Spleen (tissue), 11 donors: Measurements from ENCODE around the gene PYGB. TPM values are rescaled to one million over a fixed set of nuclear protein-coding genes. Genes with fewer than 3 reads are reported as not detected.
A peak's percentile ranks its signal among the peaks of the same experiment; 100 is the strongest.

Experiments used
- DNase-seq: peaks from one replicate; pipeline ENCODE4 v3.0.0-alpha.2; 2020
- H3K27ac ChIP-seq, 8 donors: fragments of 200-600 bp; sonication (generic) in 7 of 8; 1 replicate in 4 of 8; 2 replicates in 4 of 8; pipeline versions ENCODE4 v1.5.0 to v1.8.0; 2016 to 2021; ENCODE audit warnings: inconsistent platforms in 4 of 8, mild to moderate bottlenecking in 4 of 8, moderate library complexity in 1 of 8
- H3K27me3 ChIP-seq, 7 donors: fragments of 200-600 bp; sonication (generic) in 6 of 7; replicated peaks in 1 of 7; 1 replicate in 4 of 7; 2 replicates in 3 of 7; pipeline versions ENCODE4 v1.5.0 to v1.8.0; 2016 to 2021; ENCODE audit warnings: inconsistent platforms in 3 of 7, mild to moderate bottlenecking in 1 of 7
- H3K36me3 ChIP-seq, 6 donors: fragments of 200-600 bp; sonication (generic) in 5 of 6; 1 replicate in 4 of 6; 2 replicates in 2 of 6; pipeline versions ENCODE4 v1.5.0 to v1.8.0; 2016 to 2021; ENCODE audit warnings: inconsistent platforms in 2 of 6
- H3K4me1 ChIP-seq, 6 donors: fragments of 200-600 bp; sonication (generic) in 5 of 6; 1 replicate in 3 of 6; 2 replicates in 3 of 6; pipeline versions ENCODE4 v1.5.0 to v1.8.0; 2016 to 2021; ENCODE audit warnings: inconsistent platforms in 3 of 6
- H3K4me3 ChIP-seq, 8 donors: fragments of 200-600 bp; sonication (generic) in 7 of 8; 1 replicate in 4 of 8; 2 replicates in 4 of 8; pipeline versions ENCODE4 v1.5.0 to v1.8.0; 2016 to 2021; ENCODE audit warnings: inconsistent platforms in 4 of 8, mild to moderate bottlenecking in 4 of 8, moderate library complexity in 2 of 8
- H3K9me3 ChIP-seq, 8 donors: fragments of 200-600 bp; sonication (generic) in 7 of 8; 1 replicate in 4 of 8; 2 replicates in 4 of 8; pipeline versions ENCODE4 v1.5.0 to v1.8.0; 2016 to 2021; ENCODE audit warnings: inconsistent platforms in 4 of 8
- POLR2A ChIP-seq, 3 donors: fragments of 450-650 bp; IDR thresholded peaks; one replicate each; pipeline ENCODE4 v1.5.1; 2017; ENCODE audit warnings: antibody characterized with exemption in 3 of 3, mild to moderate bottlenecking in 1 of 3
- POLR2AphosphoS5 ChIP-seq, 3 donors: sonication (generic); formaldehyde crosslinking; IDR thresholded peaks; one replicate each; pipeline ENCODE4 v1.5.1; 2017; ENCODE audit warnings: antibody characterized with exemption in 3 of 3
- WGBS, 5 donors: extraction: QIAGEN DNeasy Blood & Tissue Kit in 3 of 5; methylation state at CpG; one replicate each; pipeline versions ENCODE4 v1.1.5 to v1.1.7; 2013 to 2018; 5-methylcytosine and 5-hydroxymethylcytosine counted together
- intact Hi-C: fragments of 100-400 bp; cut with DNase I; formaldehyde crosslinking; loops from one replicate; pipeline ENCODE4 v1.15.0; 2023; ENCODE audit warnings: low total_unique reads
- polyA plus RNA-seq, 3 donors: library from polyadenylated mRNA; stranded (reverse); fragments of 200-250 nt; gene quantifications; one replicate each; pipeline ENCODE4 v1.2.1, GENCODE V29; 2013
- total RNA-seq, 7 donors: library from RNA; depleted of rRNA in 3 of 7; stranded (reverse); fragments of >200 nt in 3 of 7; fragmentation: NEBNext Ultra II Directional in 4 of 7; extraction: Animal tissue kit (Norgen Biotek cat#: 25700) in 4 of 7; gene quantifications; one replicate each; pipeline versions ENCODE4 v1.1.0 to v1.2.1, GENCODE V29; 2016 to 2021
- TF ChIP-seq, protein P1 (sequence below), 11 experiments: fragments of 200-600 bp in 7 of 11; fragments of 450-650 bp in 4 of 11; sonication (generic) in 4 of 11; IDR thresholded peaks in 8 of 11; conservative IDR thresholded peaks in 3 of 11; 1 replicate in 7 of 11; 2 replicates in 4 of 11; pipeline versions ENCODE4 v1.4.0 to v1.8.0; 2016 to 2021; ENCODE audit warnings: antibody characterized with exemption in 11 of 11, inconsistent platforms in 4 of 11, mild to moderate bottlenecking in 1 of 11
- donor health status: healthy with polysubstance abuse.
- donor health status: DM: no; HTN: no; CAD: no; lungs with moderate emphysema.
- donor health status: DM: no; HTN: no; CAD: no.
- donor health status: Bipolar disorder and iron deficiency.
- donor health status: healthy.
- donor health status: DM: no; HTN: no; CAD: no.
- donor health status: DM: yes; HTN: yes; CAD: no.

Gene PYGB
- total and polyA plus RNA-seq, 10 donors, result 10.5 to 47.8 (median 32.3) TPM

GRCh38 chr20:25269057-25269832 lies 21.4 kb downstream of the PYGB start:
- peaks cover 0 to 5% (median 0%) of the 10 kb centered on the region in 8 donors for H3K9me3 ChIP-seq
- no peaks in the 10 kb centered on the region for H3K4me1 ChIP-seq
- no peak overlapping the region for H3K4me3 ChIP-seq
- TF ChIP-seq POLR2AphosphoS5 (IDR thresholded peaks at IDR 0.05), result no peak
- 78 to 92% (median 89%) methylated on average over 11 of the region's 11 CpGs for WGBS, 5 donors
- H3K36me3 ChIP-seq, result peaks cover 0 to 54% (median 46%) of the 10 kb centered on the region in 6 donors
- H3K27me3 ChIP-seq, result no peaks in the 10 kb centered on the region
- DNase-seq, result peak; percentile 38
- intact Hi-C loops, result no loop called here
- no peak overlapping the region for H3K27ac ChIP-seq

GRCh38 chr20:25269833-25270170 lies 21.9 kb downstream of the PYGB start:
- H3K36me3 ChIP-seq, result peaks cover 0 to 60% (median 52%) of the 10 kb centered on the region in 6 donors
- WGBS, 5 donors, result 95 to 98% (median 97%) methylated on average over 6 of the region's 6 CpGs
- H3K27me3 ChIP-seq, result no peaks in the 10 kb centered on the region
- H3K9me3 ChIP-seq, result peaks cover 0 to 1% (median 0%) of the 10 kb centered on the region in 8 donors
- intact Hi-C loops, result no loop called here
- no peak overlapping the region for H3K4me3 ChIP-seq
- H3K27ac ChIP-seq, result no peak overlapping the region
- no peaks in the 10 kb centered on the region for H3K4me1 ChIP-seq
- peak; percentile 58 for DNase-seq
- TF ChIP-seq POLR2A (IDR thresholded peaks at IDR 0.05) (no peak), POLR2AphosphoS5 (IDR thresholded peaks at IDR 0.05) (no peak)
- TF ChIP-seq, protein P1, sequence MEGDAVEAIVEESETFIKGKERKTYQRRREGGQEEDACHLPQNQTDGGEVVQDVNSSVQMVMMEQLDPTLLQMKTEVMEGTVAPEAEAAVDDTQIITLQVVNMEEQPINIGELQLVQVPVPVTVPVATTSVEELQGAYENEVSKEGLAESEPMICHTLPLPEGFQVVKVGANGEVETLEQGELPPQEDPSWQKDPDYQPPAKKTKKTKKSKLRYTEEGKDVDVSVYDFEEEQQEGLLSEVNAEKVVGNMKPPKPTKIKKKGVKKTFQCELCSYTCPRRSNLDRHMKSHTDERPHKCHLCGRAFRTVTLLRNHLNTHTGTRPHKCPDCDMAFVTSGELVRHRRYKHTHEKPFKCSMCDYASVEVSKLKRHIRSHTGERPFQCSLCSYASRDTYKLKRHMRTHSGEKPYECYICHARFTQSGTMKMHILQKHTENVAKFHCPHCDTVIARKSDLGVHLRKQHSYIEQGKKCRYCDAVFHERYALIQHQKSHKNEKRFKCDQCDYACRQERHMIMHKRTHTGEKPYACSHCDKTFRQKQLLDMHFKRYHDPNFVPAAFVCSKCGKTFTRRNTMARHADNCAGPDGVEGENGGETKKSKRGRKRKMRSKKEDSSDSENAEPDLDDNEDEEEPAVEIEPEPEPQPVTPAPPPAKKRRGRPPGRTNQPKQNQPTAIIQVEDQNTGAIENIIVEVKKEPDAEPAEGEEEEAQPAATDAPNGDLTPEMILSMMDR (IDR thresholded peaks at IDR 0.05 in 8 of 11, conservative IDR thresholded peaks at IDR 0.05 in 3 of 11), result no peak

- peaks cover 0 to 70% (median 59%) of the 10 kb centered on the region in 6 donors for H3K36me3 ChIP-seq
- intact Hi-C loops, result no loop called here
- 90 to 97% (median 94%) methylated on average over 12 of the region's 12 CpGs for WGBS, 5 donors
- no peak overlapping the region for H3K27ac ChIP-seq
- H3K27me3 ChIP-seq, result no peaks in the 10 kb centered on the region
- no peaks in the 10 kb centered on the region for H3K4me1 ChIP-seq
- TF ChIP-seq POLR2AphosphoS5 (IDR thresholded peaks at IDR 0.05), result no peak
- TF ChIP-seq, protein P1 (IDR thresholded peaks at IDR 0.05 in 8 of 11, conservative IDR thresholded peaks at IDR 0.05 in 3 of 11), result no peak
- no peak for TF ChIP-seq POLR2A (IDR thresholded peaks at IDR 0.05)
- no peak overlapping the region for H3K4me3 ChIP-seq
- no peaks in the 10 kb centered on the region for H3K9me3 ChIP-seq
- peak; percentile 39 for DNase-seq
Measured at GRCh38 chr20:25270829-25271251, 23.0 kb downstream of the PYGB start.

DNA sequence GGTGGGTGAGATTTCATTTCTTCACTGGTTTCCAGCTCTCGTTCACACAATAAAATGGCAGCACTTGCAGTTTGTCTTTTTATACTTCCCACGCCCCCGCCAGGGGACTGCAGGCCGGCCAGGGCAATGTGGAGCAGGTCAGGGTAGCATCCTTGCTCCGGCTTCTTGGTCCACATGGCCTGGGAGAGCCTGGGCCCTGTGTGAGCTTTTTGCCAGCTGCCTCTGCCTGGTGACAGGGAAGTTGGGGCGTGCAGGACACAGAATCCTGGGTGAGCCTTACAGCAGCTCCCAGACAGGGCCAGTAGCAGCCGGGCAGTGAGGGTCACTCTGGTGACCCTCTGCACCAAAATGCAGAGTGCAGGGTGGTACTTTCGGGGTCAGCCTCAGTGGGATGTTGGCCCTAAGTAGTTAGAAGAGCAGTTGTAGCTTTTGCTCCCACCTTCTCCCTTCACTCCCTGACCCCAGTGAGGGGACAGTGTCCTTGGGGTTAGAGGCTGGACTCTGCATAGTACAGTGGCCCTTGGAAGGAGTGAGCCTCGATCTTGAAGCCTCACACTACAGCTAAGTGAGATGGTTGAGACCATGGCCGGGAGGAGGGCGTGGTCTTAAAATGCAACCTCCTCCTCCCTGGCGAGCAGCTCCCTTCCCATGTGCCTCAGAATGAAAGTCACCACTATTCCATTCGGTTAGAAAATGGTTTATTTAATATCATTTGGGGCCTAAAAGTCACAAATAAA lies 23.8 kb downstream of the PYGB start:
- TF ChIP-seq, protein P1 (IDR thresholded peaks at IDR 0.05 in 8 of 11, conservative IDR thresholded peaks at IDR 0.05 in 3 of 11), result no peak
- TF ChIP-seq POLR2AphosphoS5 (IDR thresholded peaks at IDR 0.05), result no peak
- TF ChIP-seq POLR2A (IDR thresholded peaks at IDR 0.05), result no peak
- H3K4me1 ChIP-seq, result no peaks in the 10 kb centered on the region
- H3K27ac ChIP-seq, result no peak overlapping the region
- intact Hi-C loops, result no loop called here
- peaks cover 0 to 78% (median 62%) of the 10 kb centered on the region in 6 donors for H3K36me3 ChIP-seq
- WGBS, 5 donors, result 89 to 97% (median 94%) methylated on average over 13 of the region's 13 CpGs
- H3K27me3 ChIP-seq, result no peaks in the 10 kb centered on the region
- DNase-seq, result peak; percentile 32
- H3K9me3 ChIP-seq, result no peaks in the 10 kb centered on the region
- no peak overlapping the region for H3K4me3 ChIP-seq
